ENCODE results near the gene PRKCB.

GRCh38 chr16:23900480-23901177 lies 64.8 kb downstream of the PRKCB start:
- TF ChIP-seq CTCF (conservative IDR thresholded peaks at IDR 0.05; ENCODE audit: low read length) (no peak), EZH2phosphoT487 (IDR thresholded peaks at IDR 0.05; ENCODE audit: borderline replicate concordance) (no peak)
